Activated CD4-positive, alpha-beta T cell treated with anti-CD3 and anti-CD28 coated beads for 24 hours (primary cell): Measurements from ENCODE around the gene ALG1.
"Not testable (repeated sequence)": the region's sequence is repeated elsewhere in the genome, so short reads cannot be mapped to it uniquely, and the experiment has no call there.

ENCODE experiments used
- DNase-seq, 2 donors: peaks; one replicate each; pipeline ENCODE4 v3.0.0-alpha.2; 2020; ENCODE audit warnings: low read depth in 2 of 2

ALG1 gene

GRCh38 chr16:5073771-5074170 is 2.1 kb downstream of the ALG1 start:
- DNase-seq: not testable (repeated sequence)

- no peak for DNase-seq
Measured at GRCh38 chr16:5075637-5076036, 4.0 kb downstream of the ALG1 start.

GRCh38 chr16:5077304-5077703 is 5.7 kb downstream of the ALG1 start:
- DNase-seq: no peak

GRCh38 chr16:5078626-5079025 is 7.0 kb downstream of the ALG1 start:
- no peak for DNase-seq

GRCh38 chr16:5080461-5080860 is 8.8 kb downstream of the ALG1 start:
- DNase-seq: not testable (repeated sequence)

- not testable (repeated sequence) for DNase-seq
Measured at GRCh38 chr16:5080996-5081395, 9.4 kb downstream of the ALG1 start.

- DNase-seq: not testable (repeated sequence)
Measured at GRCh38 chr16:5083646-5084045, 12.0 kb downstream of the ALG1 start.

- not testable (repeated sequence) for DNase-seq
Measured at GRCh38 chr16:5084099-5084731, 12.6 kb downstream of the ALG1 start.

- DNase-seq: peak; percentile 40 to 49
Measured at GRCh38 chr16:5084802-5085201, 13.2 kb downstream of the ALG1 start.

GRCh38 chr16:5085716-5086115 is 14.1 kb downstream of the ALG1 start:
- DNase-seq: not testable (repeated sequence)

- DNase-seq: not testable (repeated sequence)
Measured at GRCh38 chr16:5088086-5088790, 16.6 kb downstream of the ALG1 start.

- DNase-seq: not testable (repeated sequence)
Measured at GRCh38 chr16:5088936-5089335, 17.3 kb downstream of the ALG1 start.

GRCh38 chr16:5089911-5090555 is 18.4 kb downstream of the ALG1 start:
- not testable (repeated sequence) for DNase-seq

- DNase-seq: not testable (repeated sequence)
Measured at GRCh38 chr16:5090592-5090991, 18.9 kb downstream of the ALG1 start.

- DNase-seq: not testable (repeated sequence)
Measured at GRCh38 chr16:5093081-5093480, 21.4 kb downstream of the ALG1 start.

GRCh38 chr16:5093746-5094145 is 22.1 kb downstream of the ALG1 start:
- DNase-seq: not testable (repeated sequence)

- DNase-seq: not testable (repeated sequence)
Measured at GRCh38 chr16:5095145-5095830, 23.6 kb downstream of the ALG1 start.

GRCh38 chr16:5096437-5097060 is 24.9 kb downstream of the ALG1 start:
- DNase-seq: not testable (repeated sequence)

- DNase-seq: not testable (repeated sequence)
Measured at GRCh38 chr16:5097061-5097469, 25.4 kb downstream of the ALG1 start.

- peak; percentile 92 to 96 for DNase-seq
Measured at GRCh38 chr16:5097470-5098220, 26.0 kb downstream of the ALG1 start, which contains the start of gene EEF2KMT. EEF2KMT (minus strand) TSS chr16:5097795; CDS start chr16:5097739, 56 bp downstream.
